HepG2 (cell line): Measurements from ENCODE around the gene HEXA. TPM values are rescaled to one million over a fixed set of nuclear protein-coding genes. Genes with fewer than 3 reads are reported as not detected.

ENCODE experiments used
- ATAC-seq: fragments of 200-7000 bp; cut with Tn5 transposase; 3 replicates; pipeline ENCODE4 v1.9.1; 2020; ENCODE audit warnings: mild to moderate bottlenecking, moderate library complexity
- BruUV-seq: library from RNA; stranded (reverse); fragments of 400-500 nt; replicated peaks from 2 replicates; lab custom pipeline; 2021; lab: Mats Ljungman, UMichigan
- CTCF ChIA-PET: fragments of 300-600 bp; formaldehyde crosslinking; extraction: SDS; loops from one replicate; lab custom pipeline; 2021; ENCODE audit warnings: low total read pairs, inconsistent platforms, low intra/inter-chr PET ratio; lab: Yijun Ruan, JAX
- POLR2A ChIA-PET: fragments of 350-600 bp; sonication (Branson Sonifier 250); formaldehyde crosslinking; loops from one replicate; lab custom pipeline; 2020; ENCODE audit warnings: antibody characterized with exemption, inconsistent platforms; lab: Yijun Ruan, JAX
- DNase-seq: peaks from one replicate; pipeline ENCODE4 v3.0.0-alpha.2; 2015; ENCODE audit warnings: low spot score
- FAIRE-seq: peaks from 3 replicates; lab custom pipeline; 2011; peaks lifted over from hg19 to GRCh38; lab: Jason Lieb, UNC
- H2AFZ ChIP-seq: one replicate; pipeline ENCODE4 v1.6.1; 2011; ENCODE audit warnings: low read length, inconsistent platforms
- H3K27ac ChIP-seq: fragments of 300-600 bp; 3 replicates; pipeline ENCODE4 v1.8.0; 2011; ENCODE audit warnings: mixed run types, mild to moderate bottlenecking, mixed read lengths, low read length, inconsistent platforms; ENCODE audit not compliant: insufficient read depth; ENCODE audit errors: extremely low read length
- H3K27me3 ChIP-seq, 2 experiments: fragments of 200-600 bp in 1 of 2; 2 replicates in 1 of 2; 3 replicates in 1 of 2; pipeline versions ENCODE4 v1.6.0 to v1.8.0; 2011; ENCODE audit warnings: low read length in 2 of 2, mild to moderate bottlenecking in 2 of 2, moderate library complexity in 2 of 2, inconsistent platforms in 1 of 2; ENCODE audit not compliant: insufficient read depth in 2 of 2, control insufficient read depth in 1 of 2
- H3K36me3 ChIP-seq, 2 experiments: fragments of 200-600 bp in 1 of 2; replicated peaks in 1 of 2; 2 replicates in 1 of 2; 3 replicates in 1 of 2; pipeline versions ENCODE4 v1.5.1 to v1.8.0; 2011; ENCODE audit warnings: low read length in 2 of 2, inconsistent platforms in 1 of 2; ENCODE audit not compliant: insufficient read depth in 2 of 2, control insufficient read depth in 1 of 2
- H3K4me1 ChIP-seq: 2 replicates; pipeline ENCODE4 v1.5.1; 2012; ENCODE audit warnings: low read length, inconsistent platforms; ENCODE audit not compliant: insufficient read depth
- H3K4me2 ChIP-seq: 2 replicates; pipeline ENCODE4 v1.6.0; 2011; ENCODE audit warnings: low read depth, low read length, inconsistent platforms
- H3K4me3 ChIP-seq, 3 experiments: fragments of 200-600 bp in 1 of 3; sonication (generic), shearing (Covaris generic) in 1 of 3; replicated peaks in 1 of 3; 2 replicates each; pipeline ENCODE4 v1.5.1; 2011 to 2016; ENCODE audit warnings: low read length in 3 of 3, inconsistent platforms in 2 of 3, low read depth in 2 of 3, mild to moderate bottlenecking in 2 of 3, control low read depth in 1 of 3, mixed read lengths in 1 of 3; ENCODE audit not compliant: insufficient read depth in 1 of 3
- H3K79me2 ChIP-seq: one replicate; pipeline ENCODE4 v1.6.1; 2011; ENCODE audit warnings: low read length, inconsistent platforms; ENCODE audit not compliant: insufficient read depth
- H3K9ac ChIP-seq: 2 replicates; pipeline ENCODE4 v1.6.0; 2011; ENCODE audit warnings: mild to moderate bottlenecking, low read depth, low read length, inconsistent platforms; ENCODE audit not compliant: insufficient read depth
- H3K9me3 ChIP-seq: 2 replicates; pipeline ENCODE4 v1.5.1; 2012; ENCODE audit warnings: mild to moderate bottlenecking, low read length
- H4K20me1 ChIP-seq: 2 replicates; pipeline ENCODE4 v1.6.0; 2011; ENCODE audit warnings: inconsistent platforms, mild to moderate bottlenecking, low read length, moderate library complexity; ENCODE audit not compliant: insufficient read depth
- MTA3 ChIP-seq: sonication (generic); formaldehyde crosslinking; IDR thresholded peaks from 2 replicates; pipeline ENCODE4 v1.4.0; 2020; ENCODE audit warnings: missing genetic modification reagents
- NBN ChIP-seq: fragments of 450-650 bp; conservative IDR thresholded peaks from 2 replicates; pipeline ENCODE4 v1.6.1; 2017
- NFE2 ChIP-seq: sonication (generic); formaldehyde crosslinking; IDR thresholded peaks from 2 replicates; pipeline ENCODE4 v1.4.0; 2020; ENCODE audit warnings: missing genetic modification reagents
- PAWR ChIP-seq: sonication (generic); formaldehyde crosslinking; IDR thresholded peaks from 2 replicates; pipeline ENCODE4 v1.4.0; 2020; ENCODE audit warnings: missing genetic modification reagents, mild to moderate bottlenecking, borderline replicate concordance
- TFDP2 ChIP-seq: sonication (generic); formaldehyde crosslinking; IDR thresholded peaks from 2 replicates; pipeline ENCODE4 v1.4.0; 2020; ENCODE audit warnings: missing genetic modification reagents
- ZBTB37 ChIP-seq: sonication (generic); formaldehyde crosslinking; IDR thresholded peaks from 2 replicates; pipeline ENCODE4 v1.4.0; 2020; ENCODE audit warnings: mild to moderate bottlenecking, missing genetic modification reagents
- ZBTB49 ChIP-seq: sonication (generic); formaldehyde crosslinking; IDR thresholded peaks from 2 replicates; pipeline ENCODE4 v1.4.0; 2020; ENCODE audit warnings: missing genetic modification reagents, borderline replicate concordance
- ZNF362 ChIP-seq: sonication (generic); formaldehyde crosslinking; IDR thresholded peaks from 2 replicates; pipeline ENCODE4 v1.4.0; 2020; ENCODE audit warnings: missing genetic modification reagents, mild to moderate bottlenecking, borderline replicate concordance
- ZNF770 ChIP-seq: sonication (generic); formaldehyde crosslinking; IDR thresholded peaks from 2 replicates; pipeline ENCODE4 v1.5.0; 2020; ENCODE audit warnings: mild to moderate bottlenecking, missing genetic modification reagents
- ZSCAN12 ChIP-seq: sonication (generic); formaldehyde crosslinking; IDR thresholded peaks from 2 replicates; pipeline ENCODE4 v1.9.0; 2021; ENCODE audit warnings: mild to moderate bottlenecking, missing genetic modification reagents
- WGBS: methylation state at CpG from one replicate; pipeline ENCODE4 v1.1.6; 2017; ENCODE audit warnings: low lambda C conversion rate; 5-methylcytosine and 5-hydroxymethylcytosine counted together
- in situ Hi-C: cut with HindIII; loops from 2 replicates; pipeline ENCODE4 v1.10.0; 2017; ENCODE audit warnings: low pct_unique_long_range_greater_than_20kb; ENCODE audit not compliant: extremely low pct_ligation_motif_present
- intact Hi-C: fragments of 100-400 bp; cut with micrococcal nuclease; formaldehyde crosslinking; loops from one replicate; pipeline ENCODE4 v1.10.0; 2022; ENCODE audit not compliant: unreplicated experiment
- polyA plus RNA-seq, 8 experiments: library from polyadenylated mRNA; depleted of rRNA in 3 of 8; stranded (reverse) in 7 of 8; unstranded in 1 of 8; fragments of >200 nt; fragmentation: Illumina TruSeq in 4 of 8; extraction: Trizol in 4 of 8; gene quantifications; 2 replicates each; pipeline versions ENCODE4 v1.2.1 to v1.2.3, GENCODE V29; 2011 to 2016; ENCODE audit warnings: low read depth in 4 of 8, missing spikeins in 1 of 8, mixed read lengths in 1 of 8; ENCODE audit not compliant: insufficient read depth in 1 of 8
- total RNA-seq, 5 experiments: library from RNA; depleted of rRNA; stranded (reverse); fragments of >200 nt; fragmentation: Illumina TruSeq; extraction: Trizol; gene quantifications; 2 replicates each; pipeline ENCODE4 v1.2.3, GENCODE V29; 2016; ENCODE audit warnings: low read depth in 1 of 5

The HEXA gene
- total and polyA plus RNA-seq, 2 of the 13 experiments (the other 11 are each of a cell fraction or from before 2014, with no cell fraction given): 106 to 219 TPM

- intact Hi-C loops (no loop called here), in situ Hi-C loops (no loop called here)
- TF ChIP-seq ZBTB37 (CRISPR knock-in tag) (no peak), ZBTB49 (CRISPR knock-in tag) (no peak)
- WGBS: 97% methylated on average over 1 of the region's 1 CpG
- peaks cover 26% of the 10 kb centered on the region for H3K4me1 ChIP-seq
- no peaks in the 10 kb centered on the region for H3K27me3 ChIP-seq
- no peak overlapping the region for H2AFZ ChIP-seq
- no peak overlapping the region for H3K4me3 ChIP-seq
- H4K20me1 ChIP-seq: no peaks in the 10 kb centered on the region
- no peak for DNase-seq
- H3K79me2 ChIP-seq: peaks cover 71% of the 10 kb centered on the region
- ChIA-PET POLR2A (no interaction called here), CTCF (no interaction called here)
- no TSS peak for BruUV-seq
- no peak overlapping the region for H3K4me2 ChIP-seq
- no peaks in the 10 kb centered on the region for H3K9me3 ChIP-seq
- FAIRE-seq: no peak
- no peak overlapping the region for H3K9ac ChIP-seq
- H3K27ac ChIP-seq: no peak overlapping the region
- H3K36me3 ChIP-seq: peaks cover 16 to 29% of the 10 kb centered on the region in 2 experiments
- ATAC-seq: no peak
Observed at GRCh38 chr15:72369964-72370363, 5.8 kb downstream of the HEXA start.

GRCh38 chr15:72368899-72369298 lies 6.9 kb downstream of the HEXA start:
- no peak for ATAC-seq
- TF ChIP-seq NBN (no peak), MTA3 (CRISPR knock-in tag) (no peak), ZNF770 (no peak), ZSCAN12 (CRISPR knock-in tag) (no peak), NFE2 (CRISPR knock-in tag) (no peak), PAWR (CRISPR knock-in tag) (no peak), TFDP2 (CRISPR knock-in tag) (no peak), ZNF362 (CRISPR knock-in tag) (no peak)

More at GRCh38 chr15:72368899-72369298, 6.9 kb downstream of the HEXA start:
- Histone ChIP-seq H3K79me2 (peaks cover 63% of the 10 kb centered on the region), H3K4me1 (peaks cover 15% of the 10 kb centered on the region), H3K9ac (no peak overlapping the region), H3K27me3 (no peaks in the 10 kb centered on the region), H3K9me3 (no peaks in the 10 kb centered on the region), H4K20me1 (no peaks in the 10 kb centered on the region), H3K27ac (no peak overlapping the region), H3K4me3 (no peak overlapping the region), H2AFZ (no peak overlapping the region), H3K36me3 (peaks cover 16 to 29% of the 10 kb centered on the region in 2 experiments), H3K4me2 (no peak overlapping the region)
- CTCF ChIA-PET: no interaction called here
- in situ Hi-C loops: no loop called here
- POLR2A ChIA-PET: interaction anchor here (1.5 kb wide), 1 partner anchor 10 kb away, joined by 4 read pairs; no protein-coding TSS in a partner anchor
- no peak for FAIRE-seq
- no TSS peak for BruUV-seq
- 93% methylated on average over 2 of the region's 2 CpGs for WGBS
- intact Hi-C loops: no loop called here
- DNase-seq: no peak
